ENCODE measurements around the gene MSL2.

MSL2 gene

GRCh38 chr3:136110481-136110880 is 85.7 kb downstream of the MSL2 start:
- no peaks in the 10 kb centered on the region for H4K20me1 ChIP-seq (ENCODE audit: insufficient read depth)
- peak overlapping the region; percentile 59 for H3K4me2 ChIP-seq
- H2AFZ ChIP-seq (ENCODE audit: low read depth): no peak overlapping the region
- no peak overlapping the region for H3K27ac ChIP-seq
- no peaks in the 10 kb centered on the region for H3K36me3 ChIP-seq (ENCODE audit: insufficient read depth)
- peaks cover 45% of the 10 kb centered on the region for H3K4me1 ChIP-seq (ENCODE audit: low read depth, poor library complexity, severe bottlenecking)
- H3K79me2 ChIP-seq (ENCODE audit: insufficient read depth, low read depth): no peaks in the 10 kb centered on the region
- H3K9ac ChIP-seq: no peak overlapping the region
- no peaks in the 10 kb centered on the region; the same call in 1 of the 2 replicates for H3K27me3 ChIP-seq (ENCODE audit: insufficient read depth, low read depth)
- H3K4me3 ChIP-seq (IDR thresholded peaks at IDR 0.05; ENCODE audit: insufficient read depth, low read depth, low read length): peak overlapping the region; percentile 16
- TF ChIP-seq, protein P1, sequence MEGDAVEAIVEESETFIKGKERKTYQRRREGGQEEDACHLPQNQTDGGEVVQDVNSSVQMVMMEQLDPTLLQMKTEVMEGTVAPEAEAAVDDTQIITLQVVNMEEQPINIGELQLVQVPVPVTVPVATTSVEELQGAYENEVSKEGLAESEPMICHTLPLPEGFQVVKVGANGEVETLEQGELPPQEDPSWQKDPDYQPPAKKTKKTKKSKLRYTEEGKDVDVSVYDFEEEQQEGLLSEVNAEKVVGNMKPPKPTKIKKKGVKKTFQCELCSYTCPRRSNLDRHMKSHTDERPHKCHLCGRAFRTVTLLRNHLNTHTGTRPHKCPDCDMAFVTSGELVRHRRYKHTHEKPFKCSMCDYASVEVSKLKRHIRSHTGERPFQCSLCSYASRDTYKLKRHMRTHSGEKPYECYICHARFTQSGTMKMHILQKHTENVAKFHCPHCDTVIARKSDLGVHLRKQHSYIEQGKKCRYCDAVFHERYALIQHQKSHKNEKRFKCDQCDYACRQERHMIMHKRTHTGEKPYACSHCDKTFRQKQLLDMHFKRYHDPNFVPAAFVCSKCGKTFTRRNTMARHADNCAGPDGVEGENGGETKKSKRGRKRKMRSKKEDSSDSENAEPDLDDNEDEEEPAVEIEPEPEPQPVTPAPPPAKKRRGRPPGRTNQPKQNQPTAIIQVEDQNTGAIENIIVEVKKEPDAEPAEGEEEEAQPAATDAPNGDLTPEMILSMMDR (conservative IDR thresholded peaks at IDR 0.05; ENCODE audit: low read depth, low read length): no peak

GRCh38 chr3:136109499-136109898 is 86.6 kb downstream of the MSL2 start:
- Histone ChIP-seq H3K4me2 (peak overlapping the region; percentile 59), H3K79me2 (ENCODE audit: insufficient read depth, low read depth) (no peaks in the 10 kb centered on the region), H2AFZ (ENCODE audit: low read depth) (no peak overlapping the region), H3K36me3 (ENCODE audit: insufficient read depth) (no peaks in the 10 kb centered on the region), H3K4me1 (ENCODE audit: low read depth, poor library complexity, severe bottlenecking) (peaks cover 54% of the 10 kb centered on the region), H3K27me3 (ENCODE audit: insufficient read depth, low read depth) (no peaks in the 10 kb centered on the region; the same call in 1 of the 2 replicates), H3K9ac (no peak overlapping the region), H3K27ac (no peak overlapping the region), H4K20me1 (ENCODE audit: insufficient read depth) (no peaks in the 10 kb centered on the region), H3K4me3 (IDR thresholded peaks at IDR 0.05; ENCODE audit: insufficient read depth, low read depth, low read length) (peak overlapping the region; percentile 28)
- TF ChIP-seq, protein P1 (conservative IDR thresholded peaks at IDR 0.05; ENCODE audit: low read depth, low read length): no peak

DNA sequence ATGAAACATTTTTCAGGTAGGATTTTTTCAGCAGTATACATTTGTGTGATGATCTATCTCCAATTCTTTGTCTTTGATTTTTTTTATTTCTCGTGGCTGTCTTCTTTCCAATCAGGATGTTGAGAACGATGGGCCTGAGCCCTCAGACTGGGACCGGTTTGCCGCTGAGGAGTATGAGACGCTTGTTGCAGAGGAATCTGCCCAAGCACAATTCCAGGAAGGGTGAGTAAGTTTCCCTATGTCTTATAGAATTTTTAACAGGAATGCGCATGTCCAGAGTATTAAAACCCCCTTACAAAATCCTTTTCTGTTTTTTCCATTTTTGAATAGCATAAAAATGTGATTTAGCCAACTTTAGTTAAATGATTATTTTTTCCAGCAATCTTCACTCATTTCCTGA is 90.0 kb downstream of the MSL2 start:
- Histone ChIP-seq H4K20me1 (ENCODE audit: insufficient read depth) (no peaks in the 10 kb centered on the region), H3K36me3 (ENCODE audit: insufficient read depth) (no peaks in the 10 kb centered on the region), H3K79me2 (ENCODE audit: insufficient read depth, low read depth) (no peaks in the 10 kb centered on the region), H3K4me3 (IDR thresholded peaks at IDR 0.05; ENCODE audit: insufficient read depth, low read depth, low read length) (no peak overlapping the region), H3K4me2 (no peak overlapping the region), H3K27ac (no peak overlapping the region), H3K27me3 (ENCODE audit: insufficient read depth, low read depth) (no peaks in the 10 kb centered on the region; the same call in 1 of the 2 replicates), H2AFZ (ENCODE audit: low read depth) (no peak overlapping the region), H3K4me1 (ENCODE audit: low read depth, poor library complexity, severe bottlenecking) (peaks cover 51% of the 10 kb centered on the region), H3K9ac (no peak overlapping the region)
- TF ChIP-seq, protein P1 (conservative IDR thresholded peaks at IDR 0.05; ENCODE audit: low read depth, low read length): no peak

DNA sequence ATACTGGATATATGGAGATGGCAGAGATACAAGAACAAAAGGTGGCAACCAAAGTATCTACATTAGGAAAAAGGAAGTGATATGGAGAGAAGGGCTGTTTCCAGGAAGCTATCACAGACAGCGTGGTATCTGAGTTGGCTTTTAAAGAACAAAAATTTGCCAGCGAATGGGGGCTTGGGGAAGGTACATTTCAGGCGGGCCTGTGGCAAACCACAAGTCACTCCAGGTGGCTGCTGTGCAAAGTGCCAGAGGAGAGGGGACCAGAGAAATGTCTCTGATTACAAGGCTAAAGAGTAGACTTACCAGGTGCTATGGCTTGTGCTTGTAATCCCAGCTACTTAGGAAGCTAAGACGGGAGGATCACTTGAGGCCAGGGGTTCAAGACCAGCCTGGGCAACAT is 91.1 kb downstream of the MSL2 start:
- H2AFZ ChIP-seq (ENCODE audit: low read depth): no peak overlapping the region
- H3K9ac ChIP-seq: no peak overlapping the region
- H3K36me3 ChIP-seq (ENCODE audit: insufficient read depth): no peaks in the 10 kb centered on the region
- peak overlapping the region; percentile 24; the same call in 1 of the 2 replicates for H3K27ac ChIP-seq
- TF ChIP-seq, protein P1 (conservative IDR thresholded peaks at IDR 0.05; ENCODE audit: low read depth, low read length): no peak
- peak overlapping the region; percentile 4; the same call in 1 of the 2 replicates for H3K4me2 ChIP-seq
- no peak overlapping the region for H3K4me3 ChIP-seq (IDR thresholded peaks at IDR 0.05; ENCODE audit: insufficient read depth, low read depth, low read length)
- no peaks in the 10 kb centered on the region for H3K79me2 ChIP-seq (ENCODE audit: insufficient read depth, low read depth)
- no peaks in the 10 kb centered on the region; the same call in 1 of the 2 replicates for H3K27me3 ChIP-seq (ENCODE audit: insufficient read depth, low read depth)
- H3K4me1 ChIP-seq (ENCODE audit: low read depth, poor library complexity, severe bottlenecking): peaks cover 40% of the 10 kb centered on the region
- H4K20me1 ChIP-seq (ENCODE audit: insufficient read depth): no peaks in the 10 kb centered on the region
